WERI-Rb-1 (cell line): ENCODE results near the gene TIMP2.

Source experiments
- DNase-seq: peaks from one replicate; pipeline ENCODE4 v3.0.0-alpha.2; 2020
- H3K27ac ChIP-seq: fragments of 250-450 bp; sonication (Bioruptor Pico); 2 replicates; pipeline ENCODE4 v1.5.1; 2020; ENCODE audit warnings: mild to moderate bottlenecking, moderate library complexity
- H3K27me3 ChIP-seq: fragments of 250-450 bp; sonication (Bioruptor Pico); 2 replicates; pipeline ENCODE4 v1.5.1; 2021; ENCODE audit warnings: mild to moderate bottlenecking, low read depth, moderate library complexity; ENCODE audit not compliant: insufficient read depth, severe bottlenecking
- H3K36me3 ChIP-seq: fragments of 250-450 bp; sonication (Bioruptor Pico); 2 replicates; pipeline ENCODE4 v1.5.1; 2020; ENCODE audit warnings: mild to moderate bottlenecking, moderate library complexity
- H3K4me3 ChIP-seq: 2 replicates; pipeline ENCODE4 v1.5.1; 2011; ENCODE audit warnings: low read depth, mild to moderate bottlenecking, control low read depth, low read length
- H3K9me3 ChIP-seq: fragments of 250-450 bp; sonication (Bioruptor Pico); 2 replicates; pipeline ENCODE4 v1.5.1; 2021; ENCODE audit warnings: mild to moderate bottlenecking, moderate library complexity; ENCODE audit not compliant: severe bottlenecking
- CTCF ChIP-seq: IDR thresholded peaks from 2 replicates; pipeline ENCODE4 v1.5.1; 2011; ENCODE audit warnings: low read depth, mild to moderate bottlenecking, control low read depth, inconsistent platforms, low read length

TIMP2 gene

GRCh38 chr17:78884876-78885667 is 40.1 kb downstream of the TIMP2 start:
- H3K27me3 ChIP-seq = no peaks in the 10 kb centered on the region
- peaks cover 8% of the 10 kb centered on the region for H3K36me3 ChIP-seq
- no peak overlapping the region for H3K27ac ChIP-seq
- TF ChIP-seq CTCF = no peak
- no peaks in the 10 kb centered on the region for H3K9me3 ChIP-seq
- DNase-seq = no peak
- no peak overlapping the region for H3K4me3 ChIP-seq

- no peaks in the 10 kb centered on the region for H3K27me3 ChIP-seq
- peak overlapping the region; percentile 49 for H3K27ac ChIP-seq
- DNase-seq = no peak
- H3K9me3 ChIP-seq = no peaks in the 10 kb centered on the region
- TF ChIP-seq CTCF = no peak
- H3K4me3 ChIP-seq = no peak overlapping the region
- H3K36me3 ChIP-seq = peaks cover 8% of the 10 kb centered on the region
These were observed 40.9 kb downstream of the TIMP2 start for GRCh38 chr17:78884148-78884825.

- peak; percentile 59 for DNase-seq
- Histone ChIP-seq H3K9me3 (no peaks in the 10 kb centered on the region), H3K36me3 (peaks cover 8% of the 10 kb centered on the region), H3K27ac (peak overlapping the region; percentile 49), H3K4me3 (no peak overlapping the region), H3K27me3 (no peaks in the 10 kb centered on the region)
- 0 out of 2 replicates have a peak, but pooled peaks have one; percentile 7 for TF ChIP-seq CTCF
These were observed 41.6 kb downstream of the TIMP2 start for GRCh38 chr17:78883533-78884131.

GRCh38 chr17:78883089-78883532 is 42.1 kb downstream of the TIMP2 start:
- no peak for DNase-seq
- H3K4me3 ChIP-seq = no peak overlapping the region

GRCh38 chr17:78882540-78883088 is 42.6 kb downstream of the TIMP2 start:
- no peak for TF ChIP-seq CTCF
- Histone ChIP-seq H3K9me3 (no peaks in the 10 kb centered on the region), H3K27ac (peak overlapping the region; percentile 49), H3K4me3 (no peak overlapping the region), H3K36me3 (peaks cover 14% of the 10 kb centered on the region), H3K27me3 (no peaks in the 10 kb centered on the region)
- peak; percentile 54 for DNase-seq

More at GRCh38 chr17:78883089-78883532, 42.1 kb downstream of the TIMP2 start:
- no peaks in the 10 kb centered on the region for H3K9me3 ChIP-seq
- peaks cover 9% of the 10 kb centered on the region for H3K36me3 ChIP-seq
- H3K27me3 ChIP-seq = no peaks in the 10 kb centered on the region
- peak overlapping the region; percentile 49 for H3K27ac ChIP-seq
- TF ChIP-seq CTCF = no peak
